HG03520 (cell line): ENCODE measurements around the gene ZNF699.
"Not testable (repeated sequence)": the region's sequence is repeated elsewhere in the genome, so short reads cannot be mapped to it uniquely, and the experiment has no call there.

Experiments used
- ATAC-seq: cut with Tn5 transposase; IDR thresholded peaks from one replicate; pipeline ENCODE4 v1.9.1; 2021; ENCODE audit warnings: mild to moderate bottlenecking, moderate library complexity; ENCODE audit not compliant: unreplicated experiment

ZNF699 gene

DNA sequence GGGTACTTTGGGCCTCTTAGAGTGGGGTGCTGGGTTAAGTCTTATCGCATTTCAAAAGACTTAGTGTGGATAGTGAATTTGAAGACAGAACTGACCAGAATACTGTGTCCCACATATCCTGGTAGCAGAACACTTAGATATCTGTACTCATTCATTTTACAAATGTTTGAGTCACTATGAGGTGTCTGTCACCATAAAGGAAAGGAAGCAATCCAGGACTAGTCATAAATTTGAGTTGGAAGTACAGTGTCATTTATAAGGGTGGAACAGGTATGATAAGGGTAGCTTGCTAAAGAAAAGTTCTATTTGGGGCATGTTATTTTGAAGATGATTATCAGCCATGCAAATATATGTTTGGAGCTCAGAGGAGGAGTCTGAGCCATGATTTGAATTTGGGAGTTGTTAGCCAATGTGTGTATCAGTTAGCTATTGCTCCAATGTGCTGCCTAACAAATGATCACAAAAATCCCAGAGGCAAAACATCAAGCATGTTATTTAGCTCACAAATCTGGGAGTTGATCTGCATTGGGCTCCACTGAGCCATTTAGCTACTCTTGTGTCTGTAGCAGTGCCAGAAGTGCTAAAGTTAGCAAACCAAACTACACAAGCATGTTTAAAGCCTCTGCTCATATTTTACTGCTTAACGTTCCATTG lies 20.3 kb downstream of the ZNF699 start:
- no peak for ATAC-seq

DNA sequence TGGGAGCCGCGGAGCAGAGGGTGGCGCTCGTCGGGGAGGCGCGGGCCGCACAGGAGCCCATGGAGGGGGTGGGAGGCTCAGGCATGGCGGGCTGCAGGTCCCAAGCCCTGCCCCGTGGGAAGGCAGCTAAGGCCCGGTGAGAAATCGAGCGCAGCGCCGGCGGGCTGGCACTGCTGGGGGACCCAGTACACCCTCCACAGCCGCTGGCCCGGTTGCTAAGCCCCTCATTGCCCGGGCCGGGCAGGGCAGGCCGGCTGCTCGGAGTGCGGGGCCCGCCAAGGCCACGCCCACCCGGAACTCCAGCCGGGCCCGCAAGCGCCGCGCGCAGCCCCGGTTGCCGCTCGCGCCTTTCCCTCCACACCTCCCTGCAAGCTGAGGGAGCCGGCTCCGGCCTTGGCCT lies 26.2 kb downstream of the ZNF699 start:
- not testable (repeated sequence) for ATAC-seq

DNA sequence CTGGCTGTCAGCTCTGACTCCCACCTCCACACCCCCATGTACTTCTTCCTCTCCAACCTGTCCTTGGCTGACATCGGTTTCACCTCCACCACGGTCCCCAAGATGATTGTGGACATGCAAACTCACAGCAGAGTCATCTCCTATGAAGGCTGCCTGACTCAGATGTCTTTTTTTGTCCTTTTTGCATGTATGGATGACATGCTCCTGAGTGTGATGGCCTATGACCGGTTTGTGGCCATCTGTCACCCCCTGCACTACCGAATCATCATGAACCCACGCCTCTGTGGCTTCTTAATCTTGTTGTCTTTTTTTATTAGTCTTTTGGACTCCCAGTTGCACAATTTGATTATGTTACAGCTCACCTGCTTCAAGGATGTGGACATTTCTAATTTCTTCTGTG lies 58.4 kb downstream of the ZNF699 start:
- ATAC-seq = no peak

DNA sequence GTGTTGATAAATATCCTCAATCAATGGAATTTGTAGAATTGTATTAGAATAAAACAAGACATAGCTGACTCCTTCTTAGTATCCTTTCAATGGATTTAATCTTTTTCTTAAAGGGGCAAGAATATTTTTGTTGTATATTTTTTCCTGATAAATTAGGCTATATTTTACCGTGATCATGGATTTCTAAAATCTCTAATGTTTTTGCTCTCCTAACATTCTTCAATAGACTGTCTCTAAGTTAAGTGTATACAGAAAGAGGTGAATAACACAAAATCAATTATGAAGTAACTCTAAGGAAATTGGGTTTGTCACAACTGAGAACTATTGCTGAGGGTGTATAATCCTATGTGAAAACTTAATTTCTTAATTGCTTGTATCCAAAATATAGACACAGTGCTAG lies 59.0 kb downstream of the ZNF699 start, which contains the start of gene OR7E24:
OR7E24 (plus strand) TSS at position 301 of the 400 bp plus-strand sequence. CDS start 114 bp downstream, outside the sequence.
- no peak for ATAC-seq
